Measurements from ENCODE around the gene GCGR. TPM values are rescaled to one million over a fixed set of nuclear protein-coding genes. Genes with fewer than 3 reads are reported as not detected.

GCGR gene
- total RNA-seq, 4 donors from 2014 or later: 0.16 to 0.71 (median 0.47) TPM

DNA sequence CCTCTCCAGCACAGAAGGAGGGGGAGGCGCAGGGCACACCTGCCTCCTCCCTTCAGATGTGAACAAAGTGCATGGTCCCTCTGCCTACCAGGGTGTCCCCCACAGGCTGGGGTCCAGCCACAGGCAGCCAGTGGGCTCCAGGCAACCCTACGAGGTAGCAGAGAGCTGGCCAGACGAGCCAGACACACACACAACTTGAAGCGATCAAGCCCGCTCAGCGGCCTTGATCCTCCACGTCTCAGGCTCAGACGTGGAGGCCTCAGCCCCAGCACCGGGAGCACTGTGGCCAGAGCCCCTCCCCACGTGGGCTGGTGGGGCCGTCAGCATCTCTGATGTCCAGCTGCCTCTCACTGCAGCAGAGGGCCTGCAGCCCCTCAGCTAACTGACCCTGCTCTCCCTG is 20.6 kb downstream of the GCGR start:
- H3K4me3 ChIP-seq (ENCODE audit: low read depth, poor library complexity, severe bottlenecking): no peak overlapping the region
- 88 to 89% methylated on average over 3 to 11 of the region's 11 CpGs for WGBS, 2 donors
- no peak for DNase-seq (ENCODE audit: low spot score in 2 of 2)
- intact Hi-C loops (cut with DNase I; ENCODE audit: low total_unique reads): no loop called here
- TF ChIP-seq, protein P1, sequence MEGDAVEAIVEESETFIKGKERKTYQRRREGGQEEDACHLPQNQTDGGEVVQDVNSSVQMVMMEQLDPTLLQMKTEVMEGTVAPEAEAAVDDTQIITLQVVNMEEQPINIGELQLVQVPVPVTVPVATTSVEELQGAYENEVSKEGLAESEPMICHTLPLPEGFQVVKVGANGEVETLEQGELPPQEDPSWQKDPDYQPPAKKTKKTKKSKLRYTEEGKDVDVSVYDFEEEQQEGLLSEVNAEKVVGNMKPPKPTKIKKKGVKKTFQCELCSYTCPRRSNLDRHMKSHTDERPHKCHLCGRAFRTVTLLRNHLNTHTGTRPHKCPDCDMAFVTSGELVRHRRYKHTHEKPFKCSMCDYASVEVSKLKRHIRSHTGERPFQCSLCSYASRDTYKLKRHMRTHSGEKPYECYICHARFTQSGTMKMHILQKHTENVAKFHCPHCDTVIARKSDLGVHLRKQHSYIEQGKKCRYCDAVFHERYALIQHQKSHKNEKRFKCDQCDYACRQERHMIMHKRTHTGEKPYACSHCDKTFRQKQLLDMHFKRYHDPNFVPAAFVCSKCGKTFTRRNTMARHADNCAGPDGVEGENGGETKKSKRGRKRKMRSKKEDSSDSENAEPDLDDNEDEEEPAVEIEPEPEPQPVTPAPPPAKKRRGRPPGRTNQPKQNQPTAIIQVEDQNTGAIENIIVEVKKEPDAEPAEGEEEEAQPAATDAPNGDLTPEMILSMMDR (IDR thresholded peaks at IDR 0.05): no peak
- TF ChIP-seq POLR2A (IDR thresholded peaks at IDR 0.05): no peak

DNA sequence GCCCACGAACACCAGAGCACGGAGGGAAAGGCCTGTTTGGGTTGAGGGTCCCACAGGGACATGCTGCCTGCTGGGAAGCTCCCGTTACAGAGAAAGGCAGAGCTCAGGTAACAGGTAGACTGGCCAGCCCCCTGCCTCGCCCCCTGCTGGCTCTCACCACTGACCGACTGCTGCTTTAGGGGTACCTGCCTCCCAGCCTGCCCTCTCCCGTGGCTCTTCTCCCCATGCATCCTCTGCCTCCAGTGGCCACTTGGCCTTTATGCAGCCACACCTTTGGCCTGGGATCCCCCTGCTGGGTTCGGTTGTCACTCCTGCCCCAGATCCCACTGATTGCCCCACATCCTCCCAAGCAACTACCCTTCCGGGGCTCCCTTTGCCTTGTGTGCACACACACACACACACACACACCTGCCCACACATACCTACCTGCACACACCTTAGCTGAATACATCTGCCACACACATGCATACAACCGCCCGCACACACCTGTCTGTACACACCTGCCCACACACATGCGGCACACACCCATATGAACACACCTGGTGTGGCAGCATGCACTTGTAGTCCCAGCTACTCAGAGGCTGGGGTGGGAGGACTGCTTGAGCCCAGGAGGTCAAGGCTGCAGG is 22.0 kb downstream of the GCGR start:
- TF ChIP-seq, protein P1 (IDR thresholded peaks at IDR 0.05): no peak
- no peak for TF ChIP-seq POLR2A (IDR thresholded peaks at IDR 0.05)
- WGBS, 2 donors: 83 to 86% methylated on average over 11 of the region's 11 CpGs
- intact Hi-C loops (cut with DNase I; ENCODE audit: low total_unique reads): no loop called here

DNA sequence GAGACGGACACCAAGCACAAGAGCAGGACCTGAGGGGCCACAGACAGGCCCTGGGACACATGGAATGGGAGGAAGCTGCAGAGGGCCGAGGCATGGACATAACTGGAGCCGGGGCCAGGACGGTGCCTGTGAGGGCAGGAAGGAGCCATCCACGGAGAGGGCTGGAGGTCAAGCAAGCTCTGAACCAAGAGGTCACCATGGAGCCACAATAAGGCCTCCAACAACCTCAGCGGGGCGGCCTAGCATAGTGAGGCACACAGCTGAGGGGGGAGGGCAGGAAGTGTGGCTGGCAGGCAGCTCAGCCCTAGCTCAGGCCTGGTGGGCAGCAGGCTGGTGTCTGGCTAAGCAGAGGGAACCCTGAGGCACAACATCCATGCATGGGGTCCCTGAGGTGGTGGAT is 24.7 kb downstream of the GCGR start:
- TF ChIP-seq, protein P1 (IDR thresholded peaks at IDR 0.05): no peak
- TF ChIP-seq POLR2A (IDR thresholded peaks at IDR 0.05): no peak
- 77 to 82% methylated on average over 6 to 7 of the region's 7 CpGs for WGBS, 2 donors
- intact Hi-C loops (cut with DNase I; ENCODE audit: low total_unique reads): no loop called here

More for the DNA sequence above, 22.0 kb downstream of the GCGR start:
- no peak for DNase-seq (ENCODE audit: low spot score in 2 of 2)
- no peak overlapping the region for H3K4me3 ChIP-seq (ENCODE audit: low read depth, poor library complexity, severe bottlenecking)

DNA sequence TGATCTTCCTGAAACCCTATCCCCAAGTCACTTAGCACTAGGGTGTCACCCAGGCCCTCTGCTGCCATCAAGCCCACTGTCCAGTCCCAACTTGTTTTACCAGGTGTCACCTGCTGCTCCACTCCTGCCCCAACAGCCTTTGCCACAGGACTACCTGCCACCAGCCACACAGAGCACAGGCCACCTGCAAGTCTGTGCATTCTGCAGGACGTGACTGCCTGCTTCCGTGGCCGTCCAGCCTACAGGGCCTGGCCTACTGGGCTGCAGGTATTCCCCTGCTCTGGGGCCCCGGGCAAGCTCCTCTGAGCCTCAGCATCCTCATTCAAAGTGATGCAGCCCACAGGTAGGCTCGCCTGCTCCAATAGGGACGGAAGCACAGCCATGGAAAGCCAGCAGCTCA is 25.9 kb downstream of the GCGR start:
- 75 to 90% methylated on average over 6 of the region's 6 CpGs for WGBS, 2 donors
- intact Hi-C loops (cut with DNase I; ENCODE audit: low total_unique reads): no loop called here
- H3K4me3 ChIP-seq (ENCODE audit: low read depth, poor library complexity, severe bottlenecking): no peak overlapping the region
- DNase-seq (ENCODE audit: low spot score in 2 of 2): no peak
- no peak for TF ChIP-seq POLR2A (IDR thresholded peaks at IDR 0.05)
- TF ChIP-seq, protein P1 (IDR thresholded peaks at IDR 0.05): no peak

More for the DNA sequence above, 24.7 kb downstream of the GCGR start:
- DNase-seq (ENCODE audit: low spot score in 2 of 2): no peak
- H3K4me3 ChIP-seq (ENCODE audit: low read depth, poor library complexity, severe bottlenecking): no peak overlapping the region

DNA sequence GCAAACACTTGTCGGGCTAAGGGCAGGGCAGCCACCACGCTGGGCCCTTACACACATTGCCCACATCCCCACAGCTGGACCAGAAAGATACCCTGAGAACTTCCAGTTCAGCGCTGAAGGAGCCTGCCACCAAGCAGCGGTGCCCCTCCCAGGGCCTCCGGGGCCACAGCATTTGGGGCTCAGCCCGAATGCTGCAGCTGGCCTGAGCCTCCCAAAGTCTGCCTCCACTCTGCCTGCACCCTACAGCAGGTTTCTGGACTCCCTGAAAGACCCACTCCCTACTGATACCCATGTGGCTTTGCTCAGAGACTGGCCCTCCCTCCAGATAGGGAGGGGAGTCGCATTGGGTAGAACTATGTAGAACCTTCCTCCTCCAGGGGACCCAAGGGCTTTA is 27.6 kb downstream of the GCGR start:
- H3K4me3 ChIP-seq (ENCODE audit: low read depth, poor library complexity, severe bottlenecking): no peak overlapping the region
- DNase-seq (ENCODE audit: low spot score in 2 of 2): no peak
- WGBS, 2 donors: 73 to 75% methylated on average over 6 to 7 of the region's 7 CpGs
- TF ChIP-seq POLR2A (IDR thresholded peaks at IDR 0.05): no peak
- TF ChIP-seq, protein P1 (IDR thresholded peaks at IDR 0.05): no peak
- intact Hi-C loops (cut with DNase I; ENCODE audit: low total_unique reads): no loop called here

Data from lower leg skin (tissue), 4 donors.